ENCODE data around the gene POLDIP3. TPM values are rescaled to one million over a fixed set of nuclear protein-coding genes. Genes with fewer than 3 reads are reported as not detected.
"Not testable (repeated sequence)": the region's sequence is repeated elsewhere in the genome, so short reads cannot be mapped to it uniquely, and the experiment has no call there.

POLDIP3 gene
- total and polyA plus RNA-seq, 2 donors (not counting 3 experiments of a cell fraction or from before 2014, with no cell fraction given), result 29.3 to 60.4 TPM

DNA sequence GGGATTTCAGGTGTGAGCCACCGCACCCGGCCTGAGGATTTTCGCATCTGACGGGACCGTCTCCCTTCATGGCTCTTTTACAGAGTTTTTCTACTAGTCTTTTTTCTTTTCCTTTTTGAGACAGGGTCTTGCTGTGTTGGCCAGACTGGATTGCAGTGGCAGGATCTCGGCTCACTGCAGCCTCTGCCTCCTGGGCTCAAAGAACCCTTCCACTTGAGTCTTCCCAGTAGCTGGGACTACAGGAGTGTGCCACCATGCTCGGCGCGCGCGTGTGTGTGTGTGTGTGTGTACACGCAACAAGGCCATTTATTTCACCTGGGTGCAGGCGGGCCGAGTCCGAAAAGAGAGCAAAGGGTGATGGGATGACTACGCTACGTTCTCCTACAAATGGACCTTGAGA is 50.0 kb downstream of the POLDIP3 start:
- dilution Hi-C loops (cut with MboI; ENCODE audit: extremely low pct_ligation_motif_present, low sequenced_read_pairs), result no loop called here

DNA sequence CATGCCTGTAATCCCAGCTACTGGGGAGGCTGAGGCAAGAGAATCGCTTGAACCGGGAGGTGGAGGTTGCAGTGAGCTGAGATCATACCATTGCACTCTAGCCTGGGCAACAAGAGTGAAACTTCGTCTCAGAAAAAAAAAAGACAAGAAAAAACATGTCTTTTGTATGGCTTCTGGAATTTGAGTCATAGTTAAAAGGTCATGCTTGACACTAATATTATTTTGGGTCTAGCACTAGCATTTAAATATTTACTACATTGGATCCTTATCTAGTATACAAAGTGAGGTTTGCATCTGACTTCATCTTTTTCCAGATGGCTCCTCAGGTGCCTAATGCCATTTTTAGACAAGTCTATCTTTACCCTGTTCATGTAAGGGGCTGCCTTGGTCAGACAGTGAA is 50.7 kb downstream of the POLDIP3 start:
- H3K4me1 ChIP-seq (ENCODE audit: control insufficient read depth, extremely low read depth, insufficient read depth, low read length); H2AFZ ChIP-seq (ENCODE audit: low read depth, low read length); FAIRE-seq; H3K36me3 ChIP-seq (ENCODE audit: control insufficient read depth in 2 of 2, extremely low read depth in 1 of 2, insufficient read depth in 2 of 2, low read length in 2 of 2); H4K20me1 ChIP-seq (replicated peaks; ENCODE audit: control insufficient read depth, extremely low read depth, insufficient read depth, low read length); POLR2A ChIA-PET; BruUV-seq (replicated peaks); DNase-seq (ENCODE audit: low read depth, low spot score); intact Hi-C loops (cut with micrococcal nuclease); H3K79me2 ChIP-seq (ENCODE audit: control insufficient read depth, insufficient read depth, low read length); H3K4me3 ChIP-seq (replicated peaks in 1 of 3; ENCODE audit: insufficient read depth in 1 of 3, low read depth in 1 of 3, low read length in 3 of 3); H3K4me2 ChIP-seq (ENCODE audit: insufficient read depth, low read length); H3K9me1 ChIP-seq (replicated peaks; ENCODE audit: control insufficient read depth, extremely low read depth, insufficient read depth, low read length); H3K9ac ChIP-seq (replicated peaks; ENCODE audit: extremely low read depth, insufficient read depth, low read length); H3K9me3 ChIP-seq (replicated peaks; ENCODE audit: control insufficient read depth, insufficient read depth, low read length); dilution Hi-C loops (cut with MboI; ENCODE audit: extremely low pct_ligation_motif_present, low sequenced_read_pairs); H3K27ac ChIP-seq (ENCODE audit: insufficient read depth, low read depth, low read length); H3K27me3 ChIP-seq (ENCODE audit: control insufficient read depth in 2 of 2, insufficient read depth in 2 of 2, low read length in 2 of 2): not testable (repeated sequence)
- CTCF ChIA-PET, result interaction anchor here (0.5 kb wide), 1 partner anchor 428 kb away, joined by 3 read pairs; no protein-coding TSS in a partner anchor

More for the DNA sequence above, 50.0 kb downstream of the POLDIP3 start:
- Histone ChIP-seq H3K27me3 (ENCODE audit: control insufficient read depth in 2 of 2, insufficient read depth in 2 of 2, low read length in 2 of 2) (no peaks in the 10 kb centered on the region), H3K4me2 (ENCODE audit: insufficient read depth, low read length) (no peak overlapping the region), H2AFZ (ENCODE audit: low read depth, low read length) (no peak overlapping the region), H3K79me2 (ENCODE audit: control insufficient read depth, insufficient read depth, low read length) (no peaks in the 10 kb centered on the region), H3K36me3 (ENCODE audit: control insufficient read depth in 2 of 2, extremely low read depth in 1 of 2, insufficient read depth in 2 of 2, low read length in 2 of 2) (no peaks in the 10 kb centered on the region), H3K4me3 (replicated peaks in 1 of 3; ENCODE audit: insufficient read depth in 1 of 3, low read depth in 1 of 3, low read length in 3 of 3) (no peak overlapping the region), H3K9me3 (replicated peaks; ENCODE audit: control insufficient read depth, insufficient read depth, low read length) (no peaks in the 10 kb centered on the region), H3K4me1 (ENCODE audit: control insufficient read depth, extremely low read depth, insufficient read depth, low read length) (no peaks in the 10 kb centered on the region), H4K20me1 (replicated peaks; ENCODE audit: control insufficient read depth, extremely low read depth, insufficient read depth, low read length) (no peaks in the 10 kb centered on the region), H3K9me1 (replicated peaks; ENCODE audit: control insufficient read depth, extremely low read depth, insufficient read depth, low read length) (no peaks in the 10 kb centered on the region), H3K9ac (replicated peaks; ENCODE audit: extremely low read depth, insufficient read depth, low read length) (no peak overlapping the region), H3K27ac (ENCODE audit: insufficient read depth, low read depth, low read length) (no peak overlapping the region)
- DNase-seq (ENCODE audit: low read depth, low spot score) (no peak), FAIRE-seq (no peak)
- ChIA-PET POLR2A (no interaction called here), CTCF (no interaction called here)
- no peak for TF ChIP-seq MYC (IDR thresholded peaks at IDR 0.05; ENCODE audit: low read depth, low read length)
- no peak for TF ChIP-seq JUN (IDR thresholded peaks at IDR 0.05; ENCODE audit: borderline replicate concordance, insufficient read depth, insufficient read length, low read depth)
- no peak for TF ChIP-seq MAX (IDR thresholded peaks at IDR 0.05; ENCODE audit: insufficient read depth, insufficient read length)
- TF ChIP-seq GATA2 (IDR thresholded peaks at IDR 0.05; ENCODE audit: insufficient read depth, insufficient read length, low read depth, low read length), result no peak
- TF ChIP-seq POLR2A (IDR thresholded peaks at IDR 0.05; ENCODE audit: low read depth, low read length), result no peak
- no peak for TF ChIP-seq FOS (IDR thresholded peaks at IDR 0.05; ENCODE audit: borderline replicate concordance, insufficient read depth, low read length)
- no peak for TF ChIP-seq POLR2AphosphoS5 (IDR thresholded peaks at IDR 0.05; ENCODE audit: insufficient read depth, low read depth, low read length)
- no peak for TF ChIP-seq EZH2 (IDR thresholded peaks at IDR 0.05; ENCODE audit: borderline replicate concordance, low read depth, low read length, severe bottlenecking)
- TF ChIP-seq CTCF (IDR thresholded peaks at IDR 0.05; ENCODE audit: extremely low read depth in 1 of 2, insufficient read depth in 1 of 2, low read depth in 1 of 2, low read length in 2 of 2), result no peak
- intact Hi-C loops (cut with micrococcal nuclease), result no loop called here
- no TSS peak for BruUV-seq (replicated peaks)
